PC-3 (cell line): Measurements from ENCODE around the gene OR2AG1.

ENCODE experiments used
- EZH2 ChIP-seq: fragments of 300-600 bp; sonication (generic); IDR thresholded peaks from one replicate; pipeline ENCODE4 v1.6.1; 2017; ENCODE audit warnings: antibody characterized with exemption, mild to moderate bottlenecking, low read length; ENCODE audit not compliant: unreplicated experiment
- TF ChIP-seq, protein P1 (sequence below): fragments of 300-600 bp; sonication (generic); conservative IDR thresholded peaks from 2 replicates; pipeline ENCODE4 v1.5.1; 2017; ENCODE audit warnings: antibody characterized with exemption, low read depth, mild to moderate bottlenecking, low read length

- TF ChIP-seq EZH2 = no peak
- TF ChIP-seq, protein P1, sequence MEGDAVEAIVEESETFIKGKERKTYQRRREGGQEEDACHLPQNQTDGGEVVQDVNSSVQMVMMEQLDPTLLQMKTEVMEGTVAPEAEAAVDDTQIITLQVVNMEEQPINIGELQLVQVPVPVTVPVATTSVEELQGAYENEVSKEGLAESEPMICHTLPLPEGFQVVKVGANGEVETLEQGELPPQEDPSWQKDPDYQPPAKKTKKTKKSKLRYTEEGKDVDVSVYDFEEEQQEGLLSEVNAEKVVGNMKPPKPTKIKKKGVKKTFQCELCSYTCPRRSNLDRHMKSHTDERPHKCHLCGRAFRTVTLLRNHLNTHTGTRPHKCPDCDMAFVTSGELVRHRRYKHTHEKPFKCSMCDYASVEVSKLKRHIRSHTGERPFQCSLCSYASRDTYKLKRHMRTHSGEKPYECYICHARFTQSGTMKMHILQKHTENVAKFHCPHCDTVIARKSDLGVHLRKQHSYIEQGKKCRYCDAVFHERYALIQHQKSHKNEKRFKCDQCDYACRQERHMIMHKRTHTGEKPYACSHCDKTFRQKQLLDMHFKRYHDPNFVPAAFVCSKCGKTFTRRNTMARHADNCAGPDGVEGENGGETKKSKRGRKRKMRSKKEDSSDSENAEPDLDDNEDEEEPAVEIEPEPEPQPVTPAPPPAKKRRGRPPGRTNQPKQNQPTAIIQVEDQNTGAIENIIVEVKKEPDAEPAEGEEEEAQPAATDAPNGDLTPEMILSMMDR = no peak
Measured at GRCh38 chr11:6746086-6746618, 36.7 kb upstream of the OR2AG1 start.
